Stimulated activated memory B cell treated with anti-CD40 and anti-IgM and Interleukin-4, amounts not matched to agents 10 μg/mL and 1 μg/mL and 100 μg/mL, for 72 hours (primary cell): ENCODE data around the gene BRD3.
"Not testable (repeated sequence)": the region's sequence is repeated elsewhere in the genome, so short reads cannot be mapped to it uniquely, and the experiment has no call there.

Experiments
- ATAC-seq: fragments of 150-1000 bp; cut with Tn5 transposase; 2 replicates; pipeline ENCODE4 v1.10.0; 2021
- H3K27ac Mint-ChIP-seq: one replicate; pipeline ENCODE4 v1.8.0; 2022; ENCODE audit warnings: mild to moderate bottlenecking, mixed read lengths
- H3K27me3 Mint-ChIP-seq: one replicate; pipeline ENCODE4 v1.8.0; 2022; ENCODE audit warnings: mixed read lengths
- H3K36me3 Mint-ChIP-seq: one replicate; pipeline ENCODE4 v1.8.0; 2022; ENCODE audit warnings: mixed read lengths
- H3K4me1 Mint-ChIP-seq: one replicate; pipeline ENCODE4 v1.8.0; 2022; ENCODE audit warnings: mixed read lengths
- H3K4me3 Mint-ChIP-seq: one replicate; pipeline ENCODE4 v1.8.0; 2022; ENCODE audit warnings: mild to moderate bottlenecking, moderate library complexity, mixed read lengths
- H3K9me3 Mint-ChIP-seq: one replicate; pipeline ENCODE4 v1.8.0; 2022; ENCODE audit warnings: mixed read lengths

BRD3 gene

GRCh38 chr9:133990366-133991213, 77.2 kb downstream of the BRD3 start:
- peaks cover 70% of the 10 kb centered on the region for H3K4me1 Mint-ChIP-seq
- H3K27ac Mint-ChIP-seq, result peak overlapping the region; percentile 81
- ATAC-seq, result no peak
- peaks cover 25% of the 10 kb centered on the region for H3K36me3 Mint-ChIP-seq
- H3K9me3 Mint-ChIP-seq, result no peaks in the 10 kb centered on the region
- H3K4me3 Mint-ChIP-seq, result peak overlapping the region; percentile 97
- no peaks in the 10 kb centered on the region for H3K27me3 Mint-ChIP-seq

DNA sequence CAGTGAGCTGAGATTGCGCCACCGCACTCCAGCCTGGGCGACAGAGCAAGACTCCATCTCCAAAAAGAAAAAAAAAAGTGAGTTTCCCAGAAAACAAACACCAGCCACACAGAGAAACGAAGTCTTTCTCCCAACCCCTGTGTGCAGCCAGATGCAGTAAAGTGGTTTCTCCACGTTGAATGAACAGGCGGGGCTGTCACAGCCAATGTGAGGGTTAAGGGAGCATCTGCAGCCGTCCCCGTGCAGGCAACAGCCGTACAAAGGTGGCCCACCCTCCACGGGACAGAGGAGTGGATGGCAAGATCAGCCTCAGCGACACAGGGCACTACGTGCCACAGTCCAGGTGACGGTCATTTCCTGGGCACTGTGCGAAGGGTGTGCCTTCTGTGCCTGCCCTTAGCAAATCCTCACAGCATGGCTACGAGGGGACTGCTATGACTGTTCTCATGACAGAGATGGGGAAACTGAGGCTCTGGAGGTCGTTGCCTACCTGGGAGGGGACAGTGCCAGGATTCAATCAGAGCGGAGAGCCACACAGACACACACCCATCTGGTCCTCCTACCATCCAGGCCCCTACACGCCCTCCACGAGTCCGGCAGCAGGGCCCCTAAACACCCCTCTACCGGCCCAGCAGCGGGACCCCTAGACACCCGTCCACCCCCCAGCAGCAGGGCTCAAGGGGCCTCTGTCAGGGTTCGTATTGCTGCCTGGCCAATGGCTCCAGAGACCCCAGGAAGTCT, 78.0 kb downstream of the BRD3 start:
- no peak for ATAC-seq
- Mint-ChIP-seq H3K27ac (peak overlapping the region; percentile 81), H3K9me3 (no peaks in the 10 kb centered on the region), H3K4me3 (peak overlapping the region; percentile 97), H3K27me3 (no peaks in the 10 kb centered on the region), H3K36me3 (peaks cover 27% of the 10 kb centered on the region), H3K4me1 (peaks cover 73% of the 10 kb centered on the region)

DNA sequence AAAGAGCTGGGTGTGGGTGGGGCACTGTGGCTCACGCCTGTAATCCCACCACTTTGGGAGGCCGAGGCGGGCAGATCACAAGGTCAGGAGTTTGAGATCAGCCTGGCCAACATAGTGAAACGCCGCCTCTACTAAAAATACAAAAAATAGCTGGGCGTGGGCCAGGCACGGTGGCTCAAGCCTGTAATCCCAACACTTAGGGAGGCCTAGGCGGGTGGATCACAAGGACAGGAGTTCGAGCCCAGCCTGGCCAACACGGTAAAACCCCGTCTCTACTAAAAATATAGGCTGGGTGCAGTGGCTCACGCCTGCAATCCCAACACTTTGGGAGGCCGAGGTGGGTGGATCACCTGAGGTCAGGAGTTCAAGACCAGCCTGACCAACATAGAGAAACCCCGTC, 79.1 kb downstream of the BRD3 start:
- ATAC-seq, H3K9me3 Mint-ChIP-seq, H3K27me3 Mint-ChIP-seq: not testable (repeated sequence)
- Mint-ChIP-seq H3K27ac (peak overlapping the region; percentile 81), H3K4me3 (peak overlapping the region; percentile 97), H3K36me3 (peaks cover 27% of the 10 kb centered on the region), H3K4me1 (peaks cover 66% of the 10 kb centered on the region)

DNA sequence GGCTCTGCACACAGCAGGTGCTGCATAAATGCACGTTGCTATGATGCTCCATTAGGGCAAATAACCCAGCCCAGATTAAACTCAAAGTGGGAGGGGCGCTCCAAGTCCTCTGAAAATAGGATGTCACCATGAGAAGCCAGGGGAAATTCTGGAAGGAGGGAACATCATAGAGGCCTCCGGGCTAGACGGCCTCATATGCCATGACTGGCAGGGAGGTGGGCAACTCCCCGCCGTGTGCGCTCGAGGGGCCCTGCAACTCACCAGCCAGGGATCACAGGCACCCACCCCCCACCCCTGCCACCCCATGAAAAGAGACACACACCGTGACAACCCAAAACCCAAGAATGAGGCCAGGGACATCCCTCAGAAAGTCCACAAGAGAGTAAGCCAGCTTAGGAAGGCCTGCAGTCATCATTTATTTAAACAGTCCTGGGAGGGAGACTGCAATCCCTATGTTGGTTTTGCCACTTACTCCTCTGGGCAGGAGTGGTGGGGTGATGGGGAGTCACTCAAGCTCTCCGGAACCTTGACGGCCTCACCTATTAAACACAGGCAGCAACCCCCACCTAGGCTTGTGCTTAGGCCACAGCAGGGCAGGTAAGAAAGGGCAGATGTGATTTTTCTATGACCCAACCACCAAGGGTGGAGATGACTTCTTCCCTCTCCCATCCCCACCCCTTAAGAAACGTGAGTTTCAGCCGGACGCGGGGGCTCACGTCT, 79.7 kb downstream of the BRD3 start:
- Mint-ChIP-seq H3K4me3 (peak overlapping the region; percentile 29), H3K27me3 (no peaks in the 10 kb centered on the region), H3K4me1 (peaks cover 70% of the 10 kb centered on the region), H3K27ac (peak overlapping the region; percentile 81), H3K36me3 (peaks cover 27% of the 10 kb centered on the region), H3K9me3 (no peaks in the 10 kb centered on the region)
- ATAC-seq, result no peak

DNA sequence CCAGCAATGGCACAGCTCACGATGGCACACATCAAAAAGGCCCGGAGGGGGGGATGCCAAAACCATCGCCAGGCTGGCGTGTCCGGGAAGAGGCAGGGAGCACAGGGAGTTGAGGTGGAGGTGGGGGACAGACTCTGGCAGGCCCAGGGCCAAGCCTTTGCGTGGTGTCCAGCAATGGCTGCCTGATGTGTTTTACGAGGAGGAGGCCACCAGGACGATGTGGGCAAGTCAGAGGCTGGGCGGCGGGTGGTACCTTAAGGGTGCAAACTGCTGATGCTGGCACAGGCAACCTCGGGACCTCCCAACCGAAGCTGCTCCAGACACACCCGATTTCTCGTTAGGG, 80.4 kb downstream of the BRD3 start:
- Mint-ChIP-seq H3K27ac (no peak overlapping the region), H3K4me1 (peaks cover 77% of the 10 kb centered on the region), H3K9me3 (no peaks in the 10 kb centered on the region), H3K36me3 (peaks cover 27% of the 10 kb centered on the region), H3K4me3 (no peak overlapping the region), H3K27me3 (no peaks in the 10 kb centered on the region)
- ATAC-seq, result no peak

- H3K27ac Mint-ChIP-seq, result peak overlapping the region; percentile 34
- peaks cover 82% of the 10 kb centered on the region for H3K4me1 Mint-ChIP-seq
- H3K36me3 Mint-ChIP-seq, result peaks cover 27% of the 10 kb centered on the region
- H3K4me3 Mint-ChIP-seq, result no peak overlapping the region
- no peaks in the 10 kb centered on the region for H3K27me3 Mint-ChIP-seq
- H3K9me3 Mint-ChIP-seq, result no peaks in the 10 kb centered on the region
- no peak for ATAC-seq
Observed at GRCh38 chr9:133986774-133987445, 80.9 kb downstream of the BRD3 start.

- ATAC-seq, result no peak
- peaks cover 89% of the 10 kb centered on the region for H3K4me1 Mint-ChIP-seq
- H3K9me3 Mint-ChIP-seq, result no peaks in the 10 kb centered on the region
- no peaks in the 10 kb centered on the region for H3K27me3 Mint-ChIP-seq
- H3K27ac Mint-ChIP-seq, result peak overlapping the region; percentile 34
- no peak overlapping the region for H3K4me3 Mint-ChIP-seq
- H3K36me3 Mint-ChIP-seq, result peaks cover 32% of the 10 kb centered on the region
Observed at GRCh38 chr9:133986061-133986460, 81.8 kb downstream of the BRD3 start.

DNA sequence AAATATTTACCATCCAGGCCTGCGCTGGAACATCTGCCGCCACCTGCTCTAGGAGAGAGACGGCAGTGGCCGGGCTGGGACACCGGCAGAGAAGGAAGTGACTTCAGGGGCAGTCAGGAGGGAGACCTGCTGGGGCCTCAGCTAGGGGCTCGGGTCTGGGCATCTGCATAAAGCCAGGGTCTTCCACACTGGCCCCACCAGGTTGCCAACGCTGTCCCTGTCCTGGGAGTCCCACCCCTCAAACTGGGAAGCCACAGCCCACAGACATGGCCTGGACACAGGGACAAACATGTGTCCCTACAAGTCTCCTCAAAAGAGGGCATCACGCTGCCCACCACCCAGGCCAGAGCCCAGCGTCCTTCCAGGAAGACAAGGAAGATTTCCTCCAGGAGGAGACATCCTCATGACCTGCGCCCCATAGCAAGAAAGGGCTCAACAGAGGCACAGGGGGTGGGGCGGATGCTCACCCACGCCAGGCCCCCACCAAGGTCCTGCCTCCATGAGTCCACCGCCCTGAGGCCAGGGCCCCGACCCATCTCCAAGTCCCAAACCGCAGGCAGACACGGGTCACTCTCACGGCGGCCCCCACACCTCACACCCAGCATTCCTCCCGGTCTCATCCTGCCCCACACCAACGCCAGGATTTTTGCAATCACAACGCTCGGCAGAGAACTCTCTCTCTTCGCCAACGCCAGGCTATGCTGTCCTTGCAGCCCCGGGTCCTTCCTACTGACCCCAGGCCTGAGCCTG, 84.7 kb downstream of the BRD3 start:
- ATAC-seq, result no peak
- Mint-ChIP-seq H3K27ac (no peak overlapping the region), H3K36me3 (peaks cover 18% of the 10 kb centered on the region), H3K9me3 (no peaks in the 10 kb centered on the region), H3K4me1 (peaks cover 89% of the 10 kb centered on the region), H3K4me3 (no peak overlapping the region), H3K27me3 (no peaks in the 10 kb centered on the region)

GRCh38 chr9:133981958-133982681, 85.7 kb downstream of the BRD3 start:
- Mint-ChIP-seq H3K4me1 (peaks cover 90% of the 10 kb centered on the region), H3K36me3 (peaks cover 18% of the 10 kb centered on the region), H3K4me3 (no peak overlapping the region), H3K27ac (peak overlapping the region; percentile 68), H3K27me3 (no peaks in the 10 kb centered on the region), H3K9me3 (no peaks in the 10 kb centered on the region)
- ATAC-seq, result no peak

- H3K4me1 Mint-ChIP-seq, result peaks cover 85% of the 10 kb centered on the region
- peak overlapping the region; percentile 67 for H3K4me3 Mint-ChIP-seq
- no peak for ATAC-seq
- H3K27me3 Mint-ChIP-seq, result no peaks in the 10 kb centered on the region
- H3K36me3 Mint-ChIP-seq, result peaks cover 18% of the 10 kb centered on the region
- H3K9me3 Mint-ChIP-seq, result no peaks in the 10 kb centered on the region
- peak overlapping the region; percentile 68 for H3K27ac Mint-ChIP-seq
Observed at GRCh38 chr9:133981589-133981957, 86.3 kb downstream of the BRD3 start.

GRCh38 chr9:133980864-133981588, 86.8 kb downstream of the BRD3 start:
- peaks cover 80% of the 10 kb centered on the region for H3K4me1 Mint-ChIP-seq
- peaks cover 15% of the 10 kb centered on the region for H3K36me3 Mint-ChIP-seq
- peak overlapping the region; percentile 67 for H3K4me3 Mint-ChIP-seq
- no peaks in the 10 kb centered on the region for H3K27me3 Mint-ChIP-seq
- ATAC-seq, result no peak
- H3K27ac Mint-ChIP-seq, result peak overlapping the region; percentile 68
- H3K9me3 Mint-ChIP-seq, result no peaks in the 10 kb centered on the region
